HepG2 (cell line): ENCODE measurements around the gene TTLL13. TPM values are rescaled to one million over a fixed set of nuclear protein-coding genes. Genes with fewer than 3 reads are reported as not detected.

Experiments
- HOXA5 ChIP-seq: sonication (generic); formaldehyde crosslinking; IDR thresholded peaks from 2 replicates; pipeline ENCODE4 v1.4.0; 2020; ENCODE audit warnings: missing genetic modification reagents
- MYC ChIP-seq: sonication (generic); formaldehyde crosslinking; IDR thresholded peaks from 2 replicates; pipeline ENCODE4 v1.9.0; 2021; ENCODE audit warnings: missing genetic modification reagents, borderline replicate concordance
- NR2C2 ChIP-seq: sonication (generic); formaldehyde crosslinking; IDR thresholded peaks from 2 replicates; pipeline ENCODE4 v1.4.0; 2020; ENCODE audit warnings: missing genetic modification reagents, mild to moderate bottlenecking, moderate library complexity, borderline replicate concordance
- SIN3B ChIP-seq: fragments of 150-350 bp; IDR thresholded peaks from 2 replicates; pipeline ENCODE4 v1.6.1; 2014; ENCODE audit warnings: low read length
- ZNF276 ChIP-seq: sonication (generic); formaldehyde crosslinking; IDR thresholded peaks from 2 replicates; pipeline ENCODE4 v1.4.0; 2020; ENCODE audit warnings: mild to moderate bottlenecking, low read depth, missing genetic modification reagents
- ZNF577 ChIP-seq: sonication (generic); formaldehyde crosslinking; IDR thresholded peaks from 2 replicates; pipeline ENCODE4 v1.4.0; 2020; ENCODE audit warnings: mild to moderate bottlenecking, low read depth, missing genetic modification reagents, borderline replicate concordance
- ZNF678 ChIP-seq: sonication (generic); formaldehyde crosslinking; IDR thresholded peaks from 2 replicates; pipeline ENCODE4 v1.4.0; 2020; ENCODE audit warnings: mild to moderate bottlenecking, missing genetic modification reagents
- polyA plus RNA-seq, 8 experiments: library from polyadenylated mRNA; depleted of rRNA in 3 of 8; stranded (reverse) in 7 of 8; unstranded in 1 of 8; fragments of >200 nt; fragmentation: Illumina TruSeq in 4 of 8; extraction: Trizol in 4 of 8; gene quantifications; 2 replicates each; pipeline versions ENCODE4 v1.2.1 to v1.2.3, GENCODE V29; 2011 to 2016; ENCODE audit warnings: low read depth in 4 of 8, missing spikeins in 1 of 8, mixed read lengths in 1 of 8; ENCODE audit not compliant: insufficient read depth in 1 of 8
- total RNA-seq, 5 experiments: library from RNA; depleted of rRNA; stranded (reverse); fragments of >200 nt; fragmentation: Illumina TruSeq; extraction: Trizol; gene quantifications; 2 replicates each; pipeline ENCODE4 v1.2.3, GENCODE V29; 2016; ENCODE audit warnings: low read depth in 1 of 5
- TF ChIP-seq, protein P1 (sequence below): IDR thresholded peaks from 2 replicates; pipeline ENCODE4 v1.6.1; 2016; ENCODE audit warnings: missing genetic modification reagents, missing compliant biosample characterization
- TF ChIP-seq, protein P2 (sequence below): sonication (generic); formaldehyde crosslinking; conservative IDR thresholded peaks from 2 replicates; pipeline ENCODE4 v1.8.0; 2022; ENCODE audit warnings: low read depth, missing genetic modification reagents
- TF ChIP-seq, protein P3 (sequence below): sonication (generic); formaldehyde crosslinking; IDR thresholded peaks from 2 replicates; pipeline ENCODE4 v1.4.0; 2020; ENCODE audit warnings: mild to moderate bottlenecking, low read depth, missing genetic modification reagents
- TF ChIP-seq, protein P4 (sequence below): sonication (generic); formaldehyde crosslinking; conservative IDR thresholded peaks from 2 replicates; pipeline ENCODE4 v1.4.0; 2020; ENCODE audit warnings: mild to moderate bottlenecking, missing genetic modification reagents, moderate library complexity
- TF ChIP-seq, protein P5 (sequence below), 2 experiments: sonication (generic) in 1 of 2; formaldehyde crosslinking in 1 of 2; IDR thresholded peaks; 2 replicates each; pipeline versions ENCODE4 v1.6.1 to v1.9.0; 2014 to 2022; ENCODE audit warnings: antibody characterized with exemption in 1 of 2, borderline replicate concordance in 1 of 2, inconsistent platforms in 1 of 2, low read depth in 1 of 2, missing genetic modification reagents in 1 of 2

Gene TTLL13
- total and polyA plus RNA-seq, 2 of the 13 experiments (the other 11 are each of a cell fraction or from before 2014, with no cell fraction given): 0.07 to 0.29 TPM

GRCh38 chr15:90234096-90234988 is 15.0 kb upstream of the TTLL13 start, which contains the start of gene GDPGP1 (continued):
- no peak for TF ChIP-seq ZNF577 (CRISPR knock-in tag)
- no peak for TF ChIP-seq SIN3B
- TF ChIP-seq, protein P1, sequence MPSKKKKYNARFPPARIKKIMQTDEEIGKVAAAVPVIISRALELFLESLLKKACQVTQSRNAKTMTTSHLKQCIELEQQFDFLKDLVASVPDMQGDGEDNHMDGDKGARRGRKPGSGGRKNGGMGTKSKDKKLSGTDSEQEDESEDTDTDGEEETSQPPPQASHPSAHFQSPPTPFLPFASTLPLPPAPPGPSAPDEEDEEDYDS (CRISPR knock-in tag): no peak
- TF ChIP-seq, protein P2, sequence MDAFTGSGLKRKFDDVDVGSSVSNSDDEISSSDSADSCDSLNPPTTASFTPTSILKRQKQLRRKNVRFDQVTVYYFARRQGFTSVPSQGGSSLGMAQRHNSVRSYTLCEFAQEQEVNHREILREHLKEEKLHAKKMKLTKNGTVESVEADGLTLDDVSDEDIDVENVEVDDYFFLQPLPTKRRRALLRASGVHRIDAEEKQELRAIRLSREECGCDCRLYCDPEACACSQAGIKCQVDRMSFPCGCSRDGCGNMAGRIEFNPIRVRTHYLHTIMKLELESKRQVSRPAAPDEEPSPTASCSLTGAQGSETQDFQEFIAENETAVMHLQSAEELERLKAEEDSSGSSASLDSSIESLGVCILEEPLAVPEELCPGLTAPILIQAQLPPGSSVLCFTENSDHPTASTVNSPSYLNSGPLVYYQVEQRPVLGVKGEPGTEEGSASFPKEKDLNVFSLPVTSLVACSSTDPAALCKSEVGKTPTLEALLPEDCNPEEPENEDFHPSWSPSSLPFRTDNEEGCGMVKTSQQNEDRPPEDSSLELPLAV (CRISPR knock-in tag): no peak
- TF ChIP-seq, protein P3, sequence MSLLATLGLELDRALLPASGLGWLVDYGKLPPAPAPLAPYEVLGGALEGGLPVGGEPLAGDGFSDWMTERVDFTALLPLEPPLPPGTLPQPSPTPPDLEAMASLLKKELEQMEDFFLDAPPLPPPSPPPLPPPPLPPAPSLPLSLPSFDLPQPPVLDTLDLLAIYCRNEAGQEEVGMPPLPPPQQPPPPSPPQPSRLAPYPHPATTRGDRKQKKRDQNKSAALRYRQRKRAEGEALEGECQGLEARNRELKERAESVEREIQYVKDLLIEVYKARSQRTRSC (CRISPR knock-in tag): 0 out of 2 replicates have a peak, but pooled peaks have one; percentile 35
- no peak for TF ChIP-seq ZNF276 (CRISPR knock-in tag)
- TF ChIP-seq, protein P4, sequence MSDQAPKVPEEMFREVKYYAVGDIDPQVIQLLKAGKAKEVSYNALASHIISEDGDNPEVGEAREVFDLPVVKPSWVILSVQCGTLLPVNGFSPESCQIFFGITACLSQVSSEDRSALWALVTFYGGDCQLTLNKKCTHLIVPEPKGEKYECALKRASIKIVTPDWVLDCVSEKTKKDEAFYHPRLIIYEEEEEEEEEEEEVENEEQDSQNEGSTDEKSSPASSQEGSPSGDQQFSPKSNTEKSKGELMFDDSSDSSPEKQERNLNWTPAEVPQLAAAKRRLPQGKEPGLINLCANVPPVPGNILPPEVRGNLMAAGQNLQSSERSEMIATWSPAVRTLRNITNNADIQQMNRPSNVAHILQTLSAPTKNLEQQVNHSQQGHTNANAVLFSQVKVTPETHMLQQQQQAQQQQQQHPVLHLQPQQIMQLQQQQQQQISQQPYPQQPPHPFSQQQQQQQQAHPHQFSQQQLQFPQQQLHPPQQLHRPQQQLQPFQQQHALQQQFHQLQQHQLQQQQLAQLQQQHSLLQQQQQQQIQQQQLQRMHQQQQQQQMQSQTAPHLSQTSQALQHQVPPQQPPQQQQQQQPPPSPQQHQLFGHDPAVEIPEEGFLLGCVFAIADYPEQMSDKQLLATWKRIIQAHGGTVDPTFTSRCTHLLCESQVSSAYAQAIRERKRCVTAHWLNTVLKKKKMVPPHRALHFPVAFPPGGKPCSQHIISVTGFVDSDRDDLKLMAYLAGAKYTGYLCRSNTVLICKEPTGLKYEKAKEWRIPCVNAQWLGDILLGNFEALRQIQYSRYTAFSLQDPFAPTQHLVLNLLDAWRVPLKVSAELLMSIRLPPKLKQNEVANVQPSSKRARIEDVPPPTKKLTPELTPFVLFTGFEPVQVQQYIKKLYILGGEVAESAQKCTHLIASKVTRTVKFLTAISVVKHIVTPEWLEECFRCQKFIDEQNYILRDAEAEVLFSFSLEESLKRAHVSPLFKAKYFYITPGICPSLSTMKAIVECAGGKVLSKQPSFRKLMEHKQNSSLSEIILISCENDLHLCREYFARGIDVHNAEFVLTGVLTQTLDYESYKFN (CRISPR knock-in tag): peak; percentile 29; the same call in 1 of the 2 replicates
- TF ChIP-seq MYC: peak; percentile 25; the same call in 1 of the 2 replicates
- TF ChIP-seq, protein P5, sequence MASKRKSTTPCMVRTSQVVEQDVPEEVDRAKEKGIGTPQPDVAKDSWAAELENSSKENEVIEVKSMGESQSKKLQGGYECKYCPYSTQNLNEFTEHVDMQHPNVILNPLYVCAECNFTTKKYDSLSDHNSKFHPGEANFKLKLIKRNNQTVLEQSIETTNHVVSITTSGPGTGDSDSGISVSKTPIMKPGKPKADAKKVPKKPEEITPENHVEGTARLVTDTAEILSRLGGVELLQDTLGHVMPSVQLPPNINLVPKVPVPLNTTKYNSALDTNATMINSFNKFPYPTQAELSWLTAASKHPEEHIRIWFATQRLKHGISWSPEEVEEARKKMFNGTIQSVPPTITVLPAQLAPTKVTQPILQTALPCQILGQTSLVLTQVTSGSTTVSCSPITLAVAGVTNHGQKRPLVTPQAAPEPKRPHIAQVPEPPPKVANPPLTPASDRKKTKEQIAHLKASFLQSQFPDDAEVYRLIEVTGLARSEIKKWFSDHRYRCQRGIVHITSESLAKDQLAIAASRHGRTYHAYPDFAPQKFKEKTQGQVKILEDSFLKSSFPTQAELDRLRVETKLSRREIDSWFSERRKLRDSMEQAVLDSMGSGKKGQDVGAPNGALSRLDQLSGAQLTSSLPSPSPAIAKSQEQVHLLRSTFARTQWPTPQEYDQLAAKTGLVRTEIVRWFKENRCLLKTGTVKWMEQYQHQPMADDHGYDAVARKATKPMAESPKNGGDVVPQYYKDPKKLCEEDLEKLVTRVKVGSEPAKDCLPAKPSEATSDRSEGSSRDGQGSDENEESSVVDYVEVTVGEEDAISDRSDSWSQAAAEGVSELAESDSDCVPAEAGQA (IDR thresholded peaks at IDR 0.05; ENCODE audit: low read depth): peak; percentile 45; the same call in 1 of the 2 replicates
- TF ChIP-seq, protein P5 (CRISPR knock-in tag; IDR thresholded peaks at IDR 0.05; ENCODE audit: borderline replicate concordance): no peak
- TF ChIP-seq HOXA5 (CRISPR knock-in tag): peak; percentile 4; the same call in 1 of the 2 replicates
- TF ChIP-seq NR2C2: peak; percentile 79
- TF ChIP-seq ZNF678: no peak
